Measurements from ENCODE around the gene HAAO.

DNA sequence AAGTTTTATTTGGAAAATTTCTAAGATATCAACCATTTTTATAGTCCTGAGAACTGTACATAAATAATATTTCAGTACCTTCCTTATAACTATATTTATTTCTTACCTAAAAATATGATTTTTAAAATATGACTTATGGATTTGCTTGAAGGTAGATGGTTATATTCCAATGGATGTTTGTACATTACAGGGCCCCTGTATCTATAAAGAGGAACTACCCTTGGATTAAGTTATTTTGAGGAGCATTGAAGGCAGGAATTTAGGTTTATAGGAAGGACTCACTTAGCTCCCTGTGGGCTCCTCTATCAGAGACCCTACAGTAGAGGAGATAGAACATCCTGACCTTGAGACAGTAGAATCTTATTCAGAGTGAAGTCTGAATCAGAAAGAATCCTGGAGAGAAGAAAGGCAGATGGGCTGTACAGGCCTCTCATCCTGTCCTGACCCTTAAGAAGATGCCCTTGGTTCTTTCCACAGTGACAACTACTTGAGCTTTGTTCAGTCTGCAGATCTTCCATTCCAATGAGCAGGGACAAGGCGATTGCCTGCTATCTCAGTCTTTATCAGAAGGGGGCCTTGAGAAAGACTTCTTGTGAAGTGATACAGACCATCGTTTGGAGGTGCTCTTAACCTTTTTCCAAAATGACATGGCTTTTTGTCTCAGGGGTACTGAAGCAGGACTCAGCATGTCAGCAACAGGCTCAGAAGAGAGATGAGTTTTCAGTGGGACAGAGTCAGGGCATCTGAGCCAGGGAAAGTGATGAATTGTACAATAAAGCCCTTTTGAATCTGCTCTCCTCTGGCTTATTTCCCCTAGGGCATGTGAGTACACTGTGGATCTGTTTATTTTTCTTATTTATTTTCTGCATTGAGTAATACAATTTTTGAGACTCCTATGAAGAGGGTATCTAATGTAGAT is 49.4 kb downstream of the HAAO start:
- TF ChIP-seq, protein P1, sequence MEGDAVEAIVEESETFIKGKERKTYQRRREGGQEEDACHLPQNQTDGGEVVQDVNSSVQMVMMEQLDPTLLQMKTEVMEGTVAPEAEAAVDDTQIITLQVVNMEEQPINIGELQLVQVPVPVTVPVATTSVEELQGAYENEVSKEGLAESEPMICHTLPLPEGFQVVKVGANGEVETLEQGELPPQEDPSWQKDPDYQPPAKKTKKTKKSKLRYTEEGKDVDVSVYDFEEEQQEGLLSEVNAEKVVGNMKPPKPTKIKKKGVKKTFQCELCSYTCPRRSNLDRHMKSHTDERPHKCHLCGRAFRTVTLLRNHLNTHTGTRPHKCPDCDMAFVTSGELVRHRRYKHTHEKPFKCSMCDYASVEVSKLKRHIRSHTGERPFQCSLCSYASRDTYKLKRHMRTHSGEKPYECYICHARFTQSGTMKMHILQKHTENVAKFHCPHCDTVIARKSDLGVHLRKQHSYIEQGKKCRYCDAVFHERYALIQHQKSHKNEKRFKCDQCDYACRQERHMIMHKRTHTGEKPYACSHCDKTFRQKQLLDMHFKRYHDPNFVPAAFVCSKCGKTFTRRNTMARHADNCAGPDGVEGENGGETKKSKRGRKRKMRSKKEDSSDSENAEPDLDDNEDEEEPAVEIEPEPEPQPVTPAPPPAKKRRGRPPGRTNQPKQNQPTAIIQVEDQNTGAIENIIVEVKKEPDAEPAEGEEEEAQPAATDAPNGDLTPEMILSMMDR (IDR thresholded peaks at IDR 0.05; ENCODE audit: low read length) = no peak
- TF ChIP-seq EZH2 (optimal IDR thresholded peaks at IDR 0.05; ENCODE audit: low read depth, low read length) = no peak

All from MM.1S (cell line).